HG02623 (cell line): ENCODE measurements around the gene IRF5.
"Not testable (repeated sequence)": the region's sequence is repeated elsewhere in the genome, so short reads cannot be mapped to it uniquely, and the experiment has no call there.

Experiments used
- ATAC-seq: cut with Tn5 transposase; IDR thresholded peaks from one replicate; pipeline ENCODE4 v1.9.1; 2021; ENCODE audit warnings: moderate library complexity; ENCODE audit not compliant: unreplicated experiment

Gene IRF5

DNA sequence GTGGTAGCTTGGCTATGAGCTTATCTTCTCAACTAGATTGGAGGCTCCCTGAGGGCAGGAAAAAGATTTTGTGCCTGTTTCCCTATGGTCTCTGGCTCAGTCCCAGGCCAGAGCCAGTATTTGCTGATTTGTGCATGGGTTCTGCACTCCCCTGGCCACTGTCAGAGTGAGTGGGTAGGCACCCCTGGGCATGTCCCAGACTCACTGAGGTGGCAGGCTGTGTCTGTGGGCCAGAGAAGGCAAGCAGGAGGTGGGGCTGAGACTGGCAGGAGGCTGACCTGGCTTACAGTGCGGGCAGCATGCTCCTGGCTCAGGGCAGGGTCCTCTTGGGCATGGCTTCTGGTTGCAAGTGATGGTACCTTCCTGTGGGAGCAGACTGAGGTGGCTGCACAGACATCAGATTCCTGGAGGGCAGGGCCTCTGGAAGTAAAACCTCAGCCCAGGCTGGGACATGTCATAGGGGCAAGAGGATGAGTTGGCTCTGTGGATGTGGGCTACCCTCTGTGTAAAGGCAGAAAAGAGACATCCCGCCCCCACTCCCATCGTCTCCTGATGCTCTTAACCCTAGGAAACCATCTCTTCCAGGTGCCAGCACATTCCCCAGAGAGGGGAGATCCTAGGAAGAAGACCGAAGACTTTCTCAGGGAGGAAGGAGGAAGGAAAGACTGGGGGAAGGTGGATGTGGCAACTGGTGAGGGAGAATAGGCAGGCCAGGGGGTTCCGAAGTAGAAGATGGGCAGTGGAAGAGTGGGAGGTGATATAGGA lies 31.5 kb upstream of the IRF5 start:
- ATAC-seq, result no peak

DNA sequence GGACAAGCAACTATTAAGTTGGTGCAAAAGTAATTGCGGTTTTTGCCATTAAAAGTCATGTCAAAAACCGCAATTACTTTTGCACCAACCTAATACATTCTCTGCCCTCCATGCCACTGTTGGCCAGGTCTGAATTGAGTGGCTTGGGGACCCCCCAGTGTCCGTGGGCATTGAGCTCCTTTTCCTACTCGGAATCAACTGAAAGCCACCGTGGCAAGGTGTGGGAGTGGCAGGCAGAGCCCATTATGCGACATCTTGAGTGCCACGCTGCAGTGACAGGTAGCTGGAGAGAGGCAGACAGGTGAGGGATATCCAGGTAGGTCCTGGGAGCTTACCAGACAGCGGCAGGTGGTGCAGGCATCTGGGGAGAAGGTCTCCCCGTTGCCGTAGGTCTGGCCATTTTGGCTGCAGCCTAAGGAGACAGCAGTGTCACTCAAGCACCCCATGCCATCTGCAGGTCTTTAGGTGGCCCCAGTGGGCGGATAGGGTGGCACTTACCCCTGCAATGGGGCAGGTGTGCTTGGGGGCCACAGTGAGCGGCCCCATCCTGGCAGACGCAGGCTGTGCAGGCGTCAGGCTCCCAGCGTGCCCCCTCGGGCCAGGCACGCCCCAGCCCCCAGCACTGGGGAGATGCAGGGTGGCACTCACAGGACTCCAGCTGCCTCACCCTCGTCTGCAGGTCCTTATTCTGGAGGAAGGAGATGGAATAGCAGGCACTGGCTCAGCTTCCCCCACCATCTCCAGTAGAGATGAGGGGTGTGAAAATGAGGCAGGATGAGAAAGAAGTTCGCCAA lies 30.8 kb upstream of the IRF5 start:
- no peak for ATAC-seq

DNA sequence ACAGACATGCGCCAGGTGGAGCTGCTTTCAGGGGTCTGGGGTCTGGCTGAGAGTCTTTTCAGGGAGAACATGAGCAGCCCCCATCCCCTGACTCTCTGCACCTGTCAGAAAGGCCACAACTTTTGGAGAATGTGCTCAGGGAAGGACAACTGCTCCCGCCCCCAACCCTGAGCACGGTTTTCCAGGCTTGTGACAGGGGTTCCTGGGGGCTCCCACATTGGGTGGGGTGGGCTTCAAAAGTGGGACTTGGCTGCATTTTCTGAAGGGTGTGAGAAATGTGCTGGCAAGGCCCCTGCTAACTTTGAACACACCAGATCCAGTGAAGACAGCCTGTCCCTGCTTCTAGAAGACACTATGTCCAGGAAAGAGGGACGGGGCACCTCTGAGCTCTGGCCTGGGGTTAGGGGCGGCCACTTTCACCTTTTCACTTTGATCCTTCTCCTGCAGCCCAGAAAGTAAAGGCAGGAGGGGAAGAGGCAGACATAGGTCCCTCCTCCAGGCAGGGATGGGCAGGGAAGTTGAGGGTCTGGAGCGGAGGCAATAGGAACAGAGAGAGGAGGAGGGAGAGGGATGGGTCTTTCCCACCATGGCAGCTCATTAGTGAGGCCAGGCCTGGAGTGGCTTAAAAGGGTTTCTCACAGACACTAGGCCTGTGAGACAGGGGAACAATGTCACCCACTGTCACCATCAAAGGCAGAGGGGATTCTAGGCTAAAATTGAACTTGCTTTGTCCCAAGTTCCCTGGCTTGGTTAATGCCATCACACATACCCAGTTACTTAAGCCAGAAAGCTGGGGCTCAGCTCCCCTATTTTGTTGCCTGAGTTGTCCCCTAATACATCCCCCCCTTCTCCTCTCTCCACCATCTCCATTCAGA lies 28.7 kb upstream of the IRF5 start:
- no peak for ATAC-seq

DNA sequence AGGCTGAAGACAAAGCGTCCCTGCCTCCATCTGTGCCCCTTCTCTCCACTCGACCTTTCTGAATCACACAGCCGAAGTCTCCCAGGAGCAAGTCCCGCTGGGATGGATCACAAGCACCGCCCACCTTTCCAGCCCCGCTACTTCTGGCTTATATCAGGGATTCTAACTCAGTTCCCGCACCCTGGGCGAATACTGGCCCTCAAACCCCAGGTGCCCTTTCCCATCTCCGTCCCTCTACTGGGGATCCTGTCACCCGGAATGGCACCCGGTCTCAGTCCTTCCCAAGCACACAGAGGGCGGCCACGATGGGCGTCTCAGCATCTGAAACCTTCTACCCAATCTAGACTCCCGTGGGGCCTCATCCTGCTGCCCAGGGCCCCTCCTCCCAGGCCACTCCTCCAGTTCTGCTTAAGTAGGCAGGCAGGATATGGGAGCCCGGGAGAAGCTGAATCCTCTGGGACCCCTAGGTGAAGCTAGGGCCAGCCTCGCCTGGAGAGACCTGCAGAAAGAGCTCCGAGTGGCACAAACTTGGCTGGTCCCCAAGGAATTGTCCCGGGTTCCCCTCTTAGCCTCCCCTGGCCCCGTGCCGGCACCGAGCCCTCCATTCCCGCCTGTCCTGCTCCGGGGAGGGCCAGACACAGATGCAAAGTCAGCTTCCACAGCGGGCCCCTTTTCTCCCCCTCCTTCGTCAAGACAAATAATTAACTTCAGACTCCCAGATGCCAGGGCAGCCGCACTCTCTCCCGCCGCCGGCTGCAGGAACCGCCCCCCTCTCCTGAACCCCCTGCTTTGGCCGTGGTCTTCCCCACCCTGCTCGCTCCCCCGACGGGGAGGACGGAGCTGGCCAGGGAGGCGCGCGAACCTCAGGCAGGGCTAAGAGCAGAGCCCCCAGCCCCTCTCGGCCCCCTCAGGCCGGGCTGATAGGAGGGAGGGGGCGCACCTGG lies 27.8 kb upstream of the IRF5 start:
- no peak for ATAC-seq

DNA sequence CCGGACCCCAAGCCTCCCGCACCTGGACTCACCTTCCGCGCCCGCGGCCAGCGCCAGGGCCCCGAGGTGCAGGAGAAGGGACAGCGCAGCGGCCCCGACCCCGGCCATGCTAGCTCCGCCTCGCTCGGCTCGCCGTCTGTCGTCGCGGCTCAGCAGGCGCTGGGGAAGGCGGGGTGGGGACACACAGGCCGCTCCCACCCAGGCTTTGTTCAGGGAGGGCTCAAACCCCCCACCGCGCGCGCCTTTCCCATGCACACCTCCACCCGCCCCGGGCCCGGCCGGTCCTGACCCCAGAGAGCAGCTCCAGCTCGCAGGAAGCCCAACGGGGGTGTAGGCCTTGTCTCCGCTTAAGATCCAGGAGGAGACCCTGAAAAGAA lies 27.2 kb upstream of the IRF5 start, which contains the start of gene KCP:
TSS of gene KCP (minus strand) at position 141 of the 377 bp plus-strand sequence. CDS start at position 108, 33 bp downstream.
- no peak for ATAC-seq

DNA sequence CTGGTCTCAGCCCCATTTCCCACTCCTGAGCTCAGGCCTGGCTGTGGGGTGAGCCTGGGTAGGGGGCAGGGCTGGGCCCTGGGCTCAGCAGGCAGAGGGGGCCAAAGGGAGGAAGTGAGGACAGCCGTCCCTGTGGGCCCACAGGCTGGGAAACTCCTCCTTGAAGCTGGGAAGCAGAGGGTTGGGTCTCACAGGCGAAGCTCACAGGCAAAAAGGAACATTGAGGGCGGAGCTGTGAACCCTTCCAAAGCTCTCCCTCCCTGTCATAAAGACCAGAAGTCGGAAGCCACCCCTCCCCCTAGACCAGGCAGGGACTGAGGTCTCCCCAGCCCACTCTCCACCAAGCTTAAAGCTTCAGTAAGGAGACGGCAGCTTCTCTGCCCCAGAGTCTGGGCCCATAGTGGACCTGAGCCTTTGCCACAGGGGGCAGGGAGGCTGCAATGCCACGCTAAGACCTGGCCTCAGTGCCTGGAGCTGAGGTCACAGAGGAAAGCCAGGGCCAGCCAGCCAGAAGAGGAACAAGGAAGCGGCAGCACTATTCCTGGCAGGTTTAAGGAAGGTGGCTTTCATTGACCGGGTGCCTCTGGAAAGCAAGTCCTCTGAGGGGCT lies 26.2 kb upstream of the IRF5 start:
- ATAC-seq, result no peak

DNA sequence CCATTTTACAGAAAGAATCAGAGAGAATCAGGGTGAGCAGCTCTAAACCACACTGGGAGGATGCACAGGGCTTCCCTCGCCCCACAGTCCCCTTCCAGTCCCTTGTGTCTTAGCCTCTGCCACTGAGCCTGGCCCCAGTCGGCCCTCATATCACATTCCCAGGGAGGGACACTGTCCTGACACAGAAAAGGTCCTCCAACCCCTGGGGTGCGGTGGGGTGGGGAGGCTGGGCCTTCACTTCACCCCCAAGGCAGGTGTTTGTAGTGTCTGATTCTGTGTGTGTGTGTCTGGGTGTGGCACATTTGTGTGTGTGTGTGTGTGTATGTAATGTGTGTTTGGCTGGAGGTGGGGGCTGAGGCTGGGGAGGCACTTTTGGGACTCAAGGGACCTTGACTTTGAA lies 25.4 kb upstream of the IRF5 start:
- ATAC-seq, result no peak

DNA sequence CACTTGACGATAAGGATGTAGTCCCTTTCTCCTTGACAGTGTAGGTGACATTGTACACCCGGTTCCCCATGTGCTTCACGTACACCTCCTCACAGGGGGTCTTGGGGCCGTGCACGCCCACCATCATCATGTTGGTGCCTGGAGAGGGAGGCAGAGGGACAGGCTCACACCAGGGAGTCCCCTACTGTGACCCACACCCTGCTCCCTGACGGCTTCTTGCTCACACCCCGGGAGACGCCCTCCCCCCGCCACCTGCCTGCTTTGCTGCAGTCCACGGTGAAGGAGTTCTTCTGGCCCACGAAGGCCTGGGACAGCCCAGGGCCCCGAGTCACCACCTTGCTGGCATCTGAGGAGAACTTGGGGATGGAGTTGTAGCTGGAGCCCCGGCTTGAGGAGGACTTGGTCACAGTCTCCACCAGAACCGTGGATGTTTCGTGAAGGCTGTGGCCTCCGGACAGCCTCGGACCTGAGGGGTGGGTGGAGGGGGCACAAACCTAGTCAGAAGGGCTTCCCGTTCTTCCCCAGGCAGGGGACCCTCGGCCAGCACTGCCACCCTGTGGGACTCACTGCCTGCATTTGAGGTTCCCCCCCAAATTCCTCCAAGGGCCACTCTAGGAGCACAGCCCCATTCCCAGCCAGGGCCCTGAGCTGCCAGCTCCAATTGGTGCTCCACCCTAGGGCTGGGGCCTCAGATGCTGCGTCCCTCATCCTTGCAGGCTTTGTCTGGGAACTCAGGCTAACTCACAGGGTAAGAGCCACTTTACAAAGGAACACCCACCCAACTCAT lies 24.8 kb upstream of the IRF5 start:
- not testable (repeated sequence) for ATAC-seq

DNA sequence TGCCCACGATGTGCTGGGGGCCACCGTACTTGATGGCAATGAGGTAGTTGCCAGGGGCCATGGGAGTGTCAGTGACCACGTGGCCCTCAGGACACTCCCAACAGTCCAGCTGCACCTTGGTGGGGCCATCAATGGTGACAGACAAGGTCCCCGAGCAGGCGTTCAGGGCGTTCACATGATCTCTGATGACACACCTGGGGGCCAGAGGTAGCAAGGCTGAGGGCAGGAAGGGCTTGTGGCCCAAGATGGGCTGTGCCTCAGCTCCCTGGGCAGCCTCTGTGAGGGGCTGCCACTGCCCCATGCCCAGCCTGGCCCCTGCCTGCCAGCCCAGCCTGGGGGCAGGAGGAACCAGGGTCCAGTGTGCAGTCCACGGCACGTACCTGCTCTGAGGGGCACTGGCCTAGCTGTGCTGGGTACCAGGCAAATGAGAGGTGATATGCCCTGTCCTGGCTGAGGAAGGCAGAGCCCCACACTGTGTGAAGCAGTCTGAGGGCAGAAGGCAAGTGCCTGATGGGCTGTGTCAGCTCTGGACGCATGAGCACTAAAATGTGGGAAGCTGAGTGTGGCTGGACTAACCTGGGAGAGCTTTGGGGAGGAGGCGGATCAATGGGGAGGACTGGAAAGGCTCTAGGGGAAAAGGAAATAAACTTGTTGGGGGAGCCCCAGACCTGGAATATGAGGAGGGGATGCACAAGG lies 23.7 kb upstream of the IRF5 start:
- ATAC-seq, result no peak

DNA sequence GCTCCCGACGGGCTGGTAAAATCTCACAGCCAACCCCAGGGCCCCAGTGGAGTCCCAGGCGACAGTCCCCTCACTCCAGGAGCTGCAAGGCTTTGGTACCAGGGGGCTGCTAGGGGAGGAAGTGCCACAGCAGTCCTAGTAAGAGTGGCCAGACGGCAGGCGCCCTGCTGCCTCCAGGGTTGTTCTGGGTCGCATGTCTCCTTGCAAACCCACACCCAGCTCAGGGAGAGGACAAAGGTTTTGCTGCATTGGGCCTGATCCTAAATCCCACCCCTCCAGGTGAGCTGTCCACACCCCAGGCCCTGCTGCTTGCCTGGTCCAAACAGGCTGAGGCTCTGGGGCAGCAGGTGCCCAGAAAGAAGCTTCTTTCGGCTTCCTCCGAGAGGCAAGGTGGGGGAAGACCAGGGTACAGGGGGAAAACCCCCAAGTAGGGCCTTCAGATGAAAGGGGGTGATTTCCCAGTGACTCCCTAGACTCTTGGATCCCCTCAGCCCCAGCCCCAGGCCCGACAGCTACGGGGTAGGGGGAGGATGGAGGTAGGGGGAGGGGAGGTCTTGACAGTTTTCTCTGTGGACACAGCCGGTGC lies 23.1 kb upstream of the IRF5 start:
- peak; percentile 45 for ATAC-seq

DNA sequence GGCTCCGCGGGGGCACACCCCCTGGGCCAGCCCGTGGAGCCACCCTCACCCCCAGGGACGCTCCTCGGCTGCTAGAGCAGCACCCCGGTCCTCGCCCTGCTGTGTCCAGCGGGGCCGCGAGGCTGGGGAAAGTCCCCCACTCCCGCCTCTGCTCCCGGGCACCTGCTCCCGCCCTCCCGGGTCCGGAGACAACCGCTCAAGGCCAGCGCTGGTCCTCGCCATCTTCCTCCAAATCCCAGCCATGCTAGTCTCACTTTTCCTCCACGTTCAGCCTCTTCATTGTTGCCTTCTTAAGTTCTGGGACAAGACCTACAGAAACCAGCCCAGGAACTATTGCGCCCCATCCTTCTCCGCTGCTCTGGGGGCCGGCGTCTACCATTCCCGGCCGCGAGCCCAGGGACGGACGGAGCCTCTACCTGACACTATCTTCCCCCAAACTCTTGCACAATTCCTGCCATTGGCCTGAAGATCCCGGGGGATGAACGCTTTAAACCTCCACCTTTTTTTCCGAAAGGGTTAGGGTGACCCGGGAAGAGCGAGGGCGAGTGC lies 22.4 kb upstream of the IRF5 start:
- ATAC-seq, result no peak

DNA sequence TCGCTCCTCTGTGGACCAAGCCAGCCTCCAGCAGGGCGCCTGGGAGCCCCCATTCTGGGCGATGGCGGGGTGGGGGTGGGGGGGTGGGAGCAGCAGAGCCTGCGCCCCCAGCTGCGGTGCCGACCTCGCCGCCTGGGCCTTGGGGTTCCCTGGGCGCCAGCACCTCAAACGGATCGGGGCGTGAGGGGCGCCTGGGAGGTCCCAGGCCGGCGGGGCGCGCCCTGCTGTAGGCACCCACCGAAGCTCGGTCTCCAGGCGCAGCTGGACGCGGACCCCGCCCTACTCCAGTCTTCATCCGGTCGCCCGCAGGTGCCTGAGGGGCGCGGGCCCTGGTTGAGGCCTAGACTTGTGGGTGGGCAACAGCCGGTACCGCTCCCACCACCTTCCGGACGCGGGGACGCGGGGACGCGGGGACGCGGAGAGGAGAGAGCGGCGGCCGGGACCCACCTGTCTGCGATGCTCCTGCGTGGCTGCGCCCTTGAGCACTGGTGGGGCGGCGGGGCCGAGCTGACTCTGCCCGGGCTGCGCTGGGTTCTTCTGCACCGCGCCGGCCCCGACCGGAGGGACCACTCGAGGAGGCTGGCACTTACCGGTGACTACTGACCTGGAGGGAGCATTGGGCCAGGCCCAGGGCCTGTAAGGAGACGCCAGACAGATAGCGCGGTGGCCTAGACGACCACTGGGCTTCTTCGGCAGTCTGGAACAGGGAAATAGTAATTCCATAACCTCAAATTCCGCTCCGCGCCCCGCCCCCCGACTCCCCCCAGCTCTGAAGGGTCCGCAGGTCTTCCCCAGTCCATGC lies 21.7 kb upstream of the IRF5 start:
- ATAC-seq, result no peak

DNA sequence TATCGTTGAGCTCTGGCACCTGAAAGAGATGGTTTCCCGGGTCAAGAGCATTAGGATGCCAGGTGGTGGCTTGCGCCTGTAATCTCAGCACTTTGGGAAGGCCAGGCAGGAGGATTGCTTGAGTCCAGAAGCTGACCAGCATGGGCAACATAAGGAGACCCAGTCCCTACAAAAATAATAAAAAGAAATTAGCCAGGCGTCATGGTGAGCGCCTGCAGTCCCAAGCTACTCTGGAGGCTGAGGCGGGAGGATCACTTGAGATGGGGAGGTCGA lies 21.1 kb upstream of the IRF5 start:
- no peak for ATAC-seq

DNA sequence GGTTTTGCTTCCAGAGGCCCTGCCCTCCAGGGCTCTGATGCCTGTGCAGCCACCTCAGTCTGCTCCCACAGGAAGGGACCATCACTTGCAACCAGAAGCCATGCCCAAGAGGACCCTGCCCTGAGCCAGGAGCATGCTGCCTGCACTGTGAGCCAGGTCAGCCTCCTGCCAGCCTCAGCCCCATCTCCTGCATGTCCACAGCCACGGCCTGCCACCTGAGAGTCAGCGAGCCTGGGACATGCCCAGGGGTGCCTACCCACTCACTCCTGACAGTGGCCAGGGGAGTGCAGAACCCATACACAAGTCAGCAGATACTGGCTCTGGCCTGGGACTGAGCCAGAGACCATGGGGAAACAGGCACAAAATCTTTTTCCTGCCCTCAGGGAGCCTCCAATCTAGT lies 20.6 kb upstream of the IRF5 start:
- ATAC-seq, result no peak

DNA sequence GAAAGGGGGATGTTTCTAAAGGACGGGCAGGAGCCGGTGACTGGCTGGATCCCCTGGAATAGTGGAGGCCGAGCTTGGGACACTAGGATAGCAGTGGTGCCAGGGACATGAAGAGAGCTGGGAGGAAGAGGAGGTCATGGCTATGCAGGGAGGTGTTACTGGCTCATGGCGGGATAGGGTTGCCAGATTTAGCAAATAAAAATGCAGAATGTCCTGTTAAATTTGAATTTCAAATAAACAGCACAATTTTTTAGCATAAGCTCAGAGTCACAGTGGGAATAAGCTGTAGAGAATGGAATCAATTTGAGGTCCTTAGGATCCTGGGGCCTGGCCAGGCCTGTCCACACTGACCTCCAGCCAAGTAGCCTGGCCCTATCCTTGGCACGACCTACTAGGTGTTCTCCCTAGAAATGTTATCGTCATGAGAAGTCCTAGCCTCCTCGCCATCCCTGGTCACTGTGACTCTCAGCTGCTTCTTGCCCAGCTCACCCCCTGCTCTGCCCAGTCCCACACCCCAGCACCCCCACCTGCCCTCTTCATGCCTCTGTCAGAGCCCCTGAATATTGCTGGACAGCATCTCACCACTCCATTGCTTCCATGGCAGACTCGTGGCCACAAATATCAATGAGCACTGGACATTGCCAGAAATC lies 19.6 kb upstream of the IRF5 start:
- ATAC-seq, result no peak

DNA sequence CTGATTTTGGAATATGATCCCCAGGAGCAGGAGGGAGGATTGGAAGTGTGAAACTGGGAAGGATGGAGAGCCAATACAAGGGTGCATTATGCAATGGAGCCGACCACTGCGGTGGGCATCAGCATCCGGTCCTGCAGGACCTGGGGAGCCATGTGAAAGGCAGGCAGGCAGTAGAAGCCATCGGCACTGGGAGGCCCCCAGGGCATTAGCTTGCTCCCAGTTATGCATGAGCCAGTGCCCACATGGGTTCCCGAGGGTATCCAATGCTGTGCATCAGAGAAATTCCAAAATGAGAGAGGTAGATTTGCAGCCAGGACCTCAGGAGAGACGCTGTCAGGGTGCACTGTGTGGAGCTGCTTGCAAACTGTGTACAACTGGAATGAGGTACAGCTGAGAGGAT lies 18.5 kb upstream of the IRF5 start:
- no peak for ATAC-seq
